ENCODE measurements around the gene PACS2.

- no peak for TF ChIP-seq CTCF (IDR thresholded peaks at IDR 0.05)
- no peak for TF ChIP-seq POLR2A (IDR thresholded peaks at IDR 0.05)
- TF ChIP-seq POLR2AphosphoS5 (IDR thresholded peaks at IDR 0.05) = no peak
Observed at GRCh38 chr14:105391541-105391940, 77.0 kb downstream of the PACS2 start.

Measured in prostate gland (tissue), 2 donors.